Mucosa of rectum (tissue), 2 donors: ENCODE data around the gene CDC42BPA.

Experiments
- H3K27ac ChIP-seq, 2 donors: one replicate each; pipeline ENCODE4 v1.7.0; 2013; ENCODE audit warnings: inconsistent platforms in 2 of 2, low read depth in 2 of 2, low read length in 2 of 2
- H3K27me3 ChIP-seq, 2 donors: one replicate each; pipeline ENCODE4 v1.7.0; 2013; ENCODE audit warnings: low read length in 2 of 2; ENCODE audit not compliant: control insufficient read depth in 2 of 2, insufficient read depth in 2 of 2
- H3K36me3 ChIP-seq, 2 donors: one replicate each; pipeline ENCODE4 v1.7.0; 2013; ENCODE audit warnings: low read length in 2 of 2; ENCODE audit not compliant: control insufficient read depth in 2 of 2, insufficient read depth in 2 of 2
- H3K4me1 ChIP-seq, 2 donors: one replicate each; pipeline ENCODE4 v1.7.0; 2013; ENCODE audit warnings: low read length in 2 of 2, mild to moderate bottlenecking in 1 of 2; ENCODE audit not compliant: control insufficient read depth in 2 of 2, insufficient read depth in 2 of 2
- H3K4me3 ChIP-seq, 2 donors: one replicate each; pipeline ENCODE4 v1.7.0; 2013; ENCODE audit warnings: low read length in 2 of 2
- H3K9ac ChIP-seq, 2 donors: one replicate each; pipeline ENCODE4 v1.7.0; 2013; ENCODE audit warnings: low read length in 2 of 2, low read depth in 1 of 2, mild to moderate bottlenecking in 1 of 2
- H3K9me3 ChIP-seq, 2 donors: one replicate each; pipeline ENCODE4 v1.7.0; 2013; ENCODE audit warnings: low read length in 2 of 2; ENCODE audit not compliant: control insufficient read depth in 2 of 2
- donor health status: healthy.
- donor health status: Normal muscosa, but diverticular disease.

Gene CDC42BPA

DNA sequence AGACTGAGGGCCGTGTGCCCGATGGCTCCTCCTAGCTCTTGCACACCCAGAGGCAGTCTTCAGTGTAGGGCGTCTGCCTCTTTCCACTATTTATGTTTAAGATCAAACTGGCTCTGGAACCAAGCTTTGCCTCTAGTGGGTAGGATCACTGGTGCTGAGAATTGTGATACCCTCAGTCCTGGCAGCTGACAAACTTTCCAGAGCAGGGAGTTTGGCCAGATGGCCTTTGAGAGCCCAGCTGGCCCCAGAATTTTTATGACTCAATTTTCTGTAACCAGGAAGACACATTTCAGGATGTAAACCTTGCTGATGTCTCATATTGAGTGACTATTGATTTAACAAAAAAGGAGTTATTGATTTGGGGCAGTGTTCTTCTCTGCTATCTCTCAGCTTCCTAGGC is 371.5 kb downstream of the CDC42BPA start:
- peaks cover 0 to 4% of the 10 kb centered on the region in 2 donors for H3K36me3 ChIP-seq
- H3K4me1 ChIP-seq: peaks cover 33 to 44% of the 10 kb centered on the region in 2 donors
- no peaks in the 10 kb centered on the region for H3K9me3 ChIP-seq
- no peak overlapping the region for H3K4me3 ChIP-seq
- H3K27ac ChIP-seq: no peak overlapping the region
- no peak overlapping the region for H3K9ac ChIP-seq
- no peaks in the 10 kb centered on the region for H3K27me3 ChIP-seq

DNA sequence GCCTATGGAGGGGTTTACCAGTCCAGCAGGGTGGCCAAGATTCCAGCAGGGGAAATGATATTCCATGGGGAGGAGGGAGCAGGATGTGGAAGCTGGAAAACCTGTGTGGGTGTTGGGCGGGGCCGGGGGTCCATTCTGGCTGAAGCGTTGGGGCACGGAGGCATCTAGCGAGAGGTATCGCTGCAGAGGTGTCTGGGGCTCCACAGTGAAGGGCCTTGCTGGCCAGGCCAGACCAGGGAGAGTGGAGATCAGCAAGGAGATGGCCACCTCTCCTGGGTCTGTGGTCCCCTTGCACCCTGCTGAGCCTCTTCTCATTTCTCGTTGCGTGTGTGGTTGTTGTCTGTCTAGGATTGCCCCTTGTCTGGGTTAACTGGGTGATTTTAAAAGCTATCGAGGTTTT is 372.0 kb downstream of the CDC42BPA start:
- peak overlapping the region; percentile 80 to 81 for H3K27ac ChIP-seq
- peaks cover 0 to 4% of the 10 kb centered on the region in 2 donors for H3K36me3 ChIP-seq
- H3K4me3 ChIP-seq: peak overlapping the region in 1 of 2 donors; percentile 6
- H3K9me3 ChIP-seq: no peaks in the 10 kb centered on the region
- peak overlapping the region in 1 of 2 donors; percentile 34 for H3K9ac ChIP-seq
- H3K4me1 ChIP-seq: peaks cover 37 to 46% of the 10 kb centered on the region in 2 donors
- H3K27me3 ChIP-seq: no peaks in the 10 kb centered on the region

DNA sequence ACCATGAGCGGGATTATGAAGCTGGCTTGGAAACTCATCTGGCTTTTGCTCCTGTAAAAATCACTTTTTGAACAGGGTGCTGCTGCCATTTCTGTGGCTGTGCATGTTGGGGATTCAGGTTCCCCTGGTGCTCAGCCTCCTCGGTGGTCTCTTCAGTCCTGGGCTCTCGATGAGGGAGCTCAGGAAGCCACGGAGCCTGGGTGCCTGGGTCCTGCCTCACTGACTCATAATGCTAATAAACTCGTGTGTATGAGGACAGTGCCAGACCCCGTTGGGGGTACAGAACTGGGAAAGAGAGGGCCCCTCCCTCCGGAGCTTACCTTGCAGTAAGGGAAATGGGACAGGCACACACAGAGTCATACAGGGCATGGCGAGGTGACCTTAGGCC is 372.4 kb downstream of the CDC42BPA start:
- H3K4me1 ChIP-seq: peaks cover 42 to 51% of the 10 kb centered on the region in 2 donors
- no peaks in the 10 kb centered on the region for H3K9me3 ChIP-seq
- H3K4me3 ChIP-seq: peak overlapping the region; percentile 6 to 25
- H3K36me3 ChIP-seq: peaks cover 0 to 4% of the 10 kb centered on the region in 2 donors
- peak overlapping the region in 1 of 2 donors; percentile 34 for H3K9ac ChIP-seq
- no peaks in the 10 kb centered on the region for H3K27me3 ChIP-seq
- peak overlapping the region; percentile 80 to 81 for H3K27ac ChIP-seq

DNA sequence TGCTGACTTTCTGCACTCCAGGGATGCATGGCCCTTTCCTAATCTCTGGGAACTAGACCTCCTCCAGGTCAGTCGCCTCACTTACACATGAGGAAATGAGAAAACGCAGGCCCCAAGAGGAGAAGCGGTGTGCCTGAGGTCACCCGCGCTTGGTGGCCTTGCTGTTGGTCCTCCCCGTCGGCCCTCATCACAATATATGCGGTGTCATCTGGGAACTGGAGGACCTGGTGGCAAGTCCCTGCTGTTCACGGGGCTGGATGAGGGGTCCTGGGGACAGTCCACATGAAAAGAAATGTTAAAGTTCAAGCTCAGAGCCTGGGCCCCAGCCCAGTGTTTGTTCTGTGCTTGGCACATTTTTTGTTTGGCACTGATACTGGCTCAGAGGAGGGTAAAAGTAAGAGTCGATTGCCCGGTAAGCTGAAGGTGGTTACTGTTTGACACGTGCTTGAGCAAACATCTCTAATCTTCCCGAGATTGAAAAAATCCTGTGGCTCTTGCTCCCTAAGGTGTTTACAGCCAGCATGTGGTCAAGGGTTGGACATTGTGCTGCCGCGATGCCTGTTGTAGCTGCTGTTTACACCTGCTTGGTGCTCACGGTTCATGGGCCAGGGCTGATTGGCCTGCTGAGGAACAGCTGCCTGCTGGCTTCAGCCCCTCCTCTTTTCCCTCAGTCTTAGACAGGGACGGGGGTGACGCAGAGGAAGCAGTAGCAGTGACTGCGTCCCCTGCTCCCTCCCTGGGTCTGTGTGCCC is 373.0 kb downstream of the CDC42BPA start:
- peak overlapping the region; percentile 36 for H3K9ac ChIP-seq
- peak overlapping the region; percentile 80 to 81 for H3K27ac ChIP-seq
- peaks cover 47 to 55% of the 10 kb centered on the region in 2 donors for H3K4me1 ChIP-seq

DNA sequence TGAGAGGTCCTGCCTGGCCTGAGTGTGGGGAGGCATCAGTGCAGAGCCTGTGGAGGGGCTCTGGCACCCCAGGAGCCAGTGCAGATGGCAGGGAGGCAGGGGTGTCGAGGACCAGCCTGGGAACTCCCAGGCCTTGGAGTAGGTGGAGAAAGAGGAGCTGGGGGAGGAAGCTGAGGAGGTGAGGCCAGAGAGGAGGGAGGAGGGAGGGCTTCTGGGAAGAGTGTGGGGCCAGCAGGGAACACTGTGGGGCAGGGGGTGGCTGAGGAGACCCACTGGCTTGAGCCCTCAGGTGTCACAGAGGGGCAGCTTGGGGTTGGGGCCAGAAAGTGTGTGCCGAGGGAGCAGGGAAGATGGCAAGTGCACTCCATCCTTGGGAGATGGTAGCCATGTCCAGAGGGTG is 374.4 kb downstream of the CDC42BPA start:
- Histone ChIP-seq H3K9me3 (no peaks in the 10 kb centered on the region), H3K4me3 (no peak overlapping the region), H3K4me1 (peaks cover 49 to 56% of the 10 kb centered on the region in 2 donors), H3K27ac (peak overlapping the region; percentile 80 to 81), H3K9ac (no peak overlapping the region), H3K36me3 (no peaks in the 10 kb centered on the region), H3K27me3 (no peaks in the 10 kb centered on the region)

More for the DNA sequence above, 373.0 kb downstream of the CDC42BPA start:
- no peaks in the 10 kb centered on the region for H3K9me3 ChIP-seq
- peak overlapping the region; percentile 6 to 25 for H3K4me3 ChIP-seq
- peaks cover 0 to 4% of the 10 kb centered on the region in 2 donors for H3K36me3 ChIP-seq
- no peaks in the 10 kb centered on the region for H3K27me3 ChIP-seq

DNA sequence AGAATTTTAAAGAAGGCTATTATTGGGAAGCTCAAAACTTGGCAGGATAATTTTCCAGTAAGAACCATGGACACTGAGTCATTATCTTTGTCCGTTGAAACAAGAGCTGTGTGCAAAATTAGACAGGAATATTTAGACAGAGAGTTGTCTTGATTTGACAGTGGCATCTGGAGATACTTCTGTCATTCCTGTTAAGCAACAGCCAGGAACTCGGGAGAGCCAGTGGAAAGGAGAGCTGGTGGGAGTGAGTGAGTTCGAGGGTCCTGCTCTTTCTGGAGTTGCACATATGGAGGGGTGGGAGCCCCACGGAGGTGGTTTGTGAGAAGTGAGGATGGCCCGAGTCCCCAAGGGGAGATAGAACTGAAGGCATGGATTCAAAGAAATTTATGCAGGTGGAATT is 375.1 kb downstream of the CDC42BPA start:
- Histone ChIP-seq H3K9ac (no peak overlapping the region), H3K27me3 (no peaks in the 10 kb centered on the region), H3K4me3 (no peak overlapping the region), H3K36me3 (no peaks in the 10 kb centered on the region), H3K4me1 (peaks cover 54 to 63% of the 10 kb centered on the region in 2 donors), H3K9me3 (no peaks in the 10 kb centered on the region), H3K27ac (no peak overlapping the region)

DNA sequence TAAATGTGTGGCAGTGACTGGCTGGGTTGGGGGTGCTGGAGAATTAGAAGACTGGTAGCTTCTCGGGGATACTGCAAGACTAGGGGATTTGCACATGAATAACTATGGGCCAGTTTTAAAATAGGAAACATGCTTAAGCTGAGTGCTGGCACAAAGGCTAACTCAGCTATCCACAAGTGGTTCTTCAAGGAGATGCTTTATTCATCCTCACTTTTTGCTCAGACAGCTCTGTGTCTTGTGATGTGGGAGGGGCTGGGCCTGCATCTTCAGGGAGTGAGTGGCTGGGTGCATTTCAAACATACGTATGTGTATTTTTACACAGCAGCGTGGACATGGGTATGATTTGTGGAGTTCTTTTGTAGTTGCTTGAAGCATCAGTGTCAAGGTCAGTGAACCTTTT is 375.9 kb downstream of the CDC42BPA start:
- H3K9ac ChIP-seq: no peak overlapping the region
- peaks cover 54 to 65% of the 10 kb centered on the region in 2 donors for H3K4me1 ChIP-seq
- H3K27me3 ChIP-seq: no peaks in the 10 kb centered on the region
- no peaks in the 10 kb centered on the region for H3K36me3 ChIP-seq
- H3K4me3 ChIP-seq: no peak overlapping the region
- H3K9me3 ChIP-seq: no peaks in the 10 kb centered on the region
- H3K27ac ChIP-seq: no peak overlapping the region

DNA sequence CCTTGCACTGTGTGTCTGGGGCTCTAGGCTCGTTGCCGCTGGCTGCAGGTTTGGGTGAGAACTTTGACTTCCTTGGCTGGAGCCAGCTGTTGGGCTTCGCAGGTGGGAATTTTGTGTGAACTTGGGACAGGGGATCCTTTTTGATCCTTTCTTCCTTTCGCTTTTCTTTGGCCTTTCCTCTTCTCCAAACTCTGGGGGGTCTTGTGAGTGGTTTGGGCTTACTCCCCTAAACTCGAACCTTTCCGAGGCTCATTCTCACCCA is 377.6 kb downstream of the CDC42BPA start:
- Histone ChIP-seq H3K36me3 (no peaks in the 10 kb centered on the region), H3K4me3 (peak overlapping the region; percentile 89 to 97), H3K9me3 (no peaks in the 10 kb centered on the region), H3K27me3 (no peaks in the 10 kb centered on the region), H3K9ac (peak overlapping the region; percentile 76 to 78), H3K27ac (peak overlapping the region in 1 of 2 donors; percentile 81), H3K4me1 (peaks cover 47 to 52% of the 10 kb centered on the region in 2 donors)

DNA sequence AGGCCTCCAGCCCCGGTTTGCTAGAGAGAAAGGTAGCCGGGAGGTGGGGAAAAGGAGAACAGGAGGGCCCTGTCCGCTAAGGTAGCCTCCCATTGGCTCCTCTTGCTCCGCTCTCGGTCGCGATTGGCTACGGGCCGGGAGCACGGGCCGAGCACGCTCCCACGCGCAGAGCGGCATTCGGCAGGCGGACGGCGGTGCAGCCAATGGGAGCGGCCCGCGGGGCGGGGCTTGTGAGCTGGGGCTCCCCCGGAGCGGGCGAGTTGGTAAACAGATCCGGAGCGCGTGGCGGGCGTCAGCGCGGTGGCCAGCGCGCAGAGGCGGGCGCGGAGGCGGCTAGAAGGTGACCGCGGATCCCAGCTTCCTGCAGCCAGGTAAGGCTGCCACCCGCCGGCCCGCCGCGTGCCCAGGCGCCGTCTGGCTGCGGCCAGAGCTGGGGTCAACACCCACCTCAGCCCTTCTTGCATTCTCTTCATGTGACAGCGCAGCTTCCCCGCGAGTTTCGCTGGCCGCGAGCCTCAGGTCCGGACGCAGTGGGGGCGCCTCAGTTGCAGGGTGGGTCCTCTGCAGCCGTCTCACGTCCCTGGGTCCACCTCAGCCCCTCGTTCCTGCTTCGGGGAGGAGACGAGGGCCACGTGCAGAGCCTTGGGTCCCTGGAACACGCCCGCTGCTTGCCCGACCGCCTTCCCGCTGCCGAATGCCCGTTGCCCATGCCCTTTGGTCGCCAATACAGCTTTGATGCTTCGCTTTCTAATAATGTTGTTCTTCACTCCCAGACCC is 378.1 kb downstream of the CDC42BPA start, which contains the start of gene COQ8A:
Gene COQ8A, plus strand, starts transcription at position 266 of the 777 bp plus-strand sequence. CDS start 21,092 bp downstream, outside the sequence.
- peak within 1 kb of the TSS; percentile 85 to 95 for H3K9ac ChIP-seq
- no peaks in the 10 kb centered on the region for H3K27me3 ChIP-seq
- no peaks in the 10 kb centered on the region for H3K36me3 ChIP-seq
- peaks cover 43 to 47% of the 10 kb centered on the region in 2 donors for H3K4me1 ChIP-seq
- H3K27ac ChIP-seq: peak within 1 kb of the TSS; percentile 97 to 99
- H3K9me3 ChIP-seq: no peaks in the 10 kb centered on the region
- peak within 1 kb of the TSS; percentile 89 to 97 for H3K4me3 ChIP-seq
